Hematopoietic multipotent progenitor cell (in vitro differentiated cells): Measurements from ENCODE around the gene ZNF197. TPM values are rescaled to one million over a fixed set of nuclear protein-coding genes. Genes with fewer than 3 reads are reported as not detected.
"Not testable (repeated sequence)": the region's sequence is repeated elsewhere in the genome, so short reads cannot be mapped to it uniquely, and the experiment has no call there.

Experiments used
- DNase-seq, 3 donors: peaks; one replicate each; pipeline ENCODE4 v3.0.0-alpha.2; 2011 to 2015; ENCODE audit warnings: low read depth in 2 of 3, low spot score in 2 of 3
- total RNA-seq: library from RNA; depleted of rRNA; stranded (reverse); fragments of >200 nt; gene quantifications from one replicate; pipeline ENCODE4 v1.2.3, GENCODE V29; 2012

ZNF197 gene
- total RNA-seq, 1 donor, result 10.8 TPM

DNA sequence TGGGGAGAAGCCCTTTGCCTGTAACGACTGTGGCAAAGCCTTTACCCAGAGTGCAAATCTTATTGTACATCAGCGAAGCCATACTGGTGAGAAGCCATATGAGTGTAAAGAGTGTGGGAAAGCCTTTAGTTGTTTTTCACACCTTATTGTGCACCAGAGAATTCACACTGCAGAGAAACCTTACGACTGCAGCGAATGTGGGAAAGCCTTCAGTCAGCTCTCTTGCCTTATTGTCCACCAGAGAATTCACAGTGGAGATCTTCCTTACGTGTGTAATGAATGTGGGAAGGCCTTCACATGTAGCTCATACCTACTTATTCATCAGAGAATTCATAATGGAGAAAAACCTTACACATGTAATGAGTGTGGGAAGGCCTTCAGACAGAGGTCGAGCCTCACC lies 34.6 kb downstream of the ZNF197 start:
- no peak for DNase-seq

DNA sequence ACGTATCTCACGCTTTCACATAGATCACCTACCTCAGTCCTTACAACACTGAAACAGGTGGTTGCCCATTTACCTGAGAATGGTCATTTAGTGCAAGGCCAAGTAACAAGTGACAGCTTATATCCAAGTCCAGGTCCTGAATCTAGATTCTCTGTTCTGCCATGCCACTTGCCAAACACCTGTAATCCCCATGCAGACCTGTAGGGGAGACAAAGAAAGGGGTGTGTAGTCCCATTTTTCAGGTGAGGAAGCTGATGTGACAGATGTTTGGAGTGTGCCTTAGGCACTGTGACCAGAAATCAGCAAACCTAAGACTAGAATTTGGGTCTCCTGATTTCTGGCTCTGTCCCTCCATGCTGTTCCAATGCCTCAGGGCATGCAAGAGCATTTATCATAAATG lies 36.4 kb downstream of the ZNF197 start:
- DNase-seq, result no peak

DNA sequence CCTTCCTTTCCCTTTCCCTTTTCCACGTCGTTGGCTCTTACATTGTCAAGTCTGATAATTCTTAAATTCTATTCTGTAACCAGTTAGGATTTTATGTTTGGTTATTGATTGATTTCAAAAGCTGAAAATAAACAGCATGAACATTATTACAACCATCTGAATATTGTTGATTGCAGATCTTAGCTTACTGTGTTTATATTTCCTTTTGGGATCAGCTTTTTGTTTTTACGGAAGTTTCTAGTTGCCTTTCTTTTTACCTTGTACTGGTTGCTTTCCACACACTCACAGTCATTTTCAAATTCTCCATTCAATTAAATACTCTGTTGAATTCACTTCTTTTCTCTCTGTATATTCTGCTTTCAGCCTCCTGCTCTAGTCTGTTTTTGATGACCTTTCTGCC lies 40.3 kb downstream of the ZNF197 start:
- no peak for DNase-seq

DNA sequence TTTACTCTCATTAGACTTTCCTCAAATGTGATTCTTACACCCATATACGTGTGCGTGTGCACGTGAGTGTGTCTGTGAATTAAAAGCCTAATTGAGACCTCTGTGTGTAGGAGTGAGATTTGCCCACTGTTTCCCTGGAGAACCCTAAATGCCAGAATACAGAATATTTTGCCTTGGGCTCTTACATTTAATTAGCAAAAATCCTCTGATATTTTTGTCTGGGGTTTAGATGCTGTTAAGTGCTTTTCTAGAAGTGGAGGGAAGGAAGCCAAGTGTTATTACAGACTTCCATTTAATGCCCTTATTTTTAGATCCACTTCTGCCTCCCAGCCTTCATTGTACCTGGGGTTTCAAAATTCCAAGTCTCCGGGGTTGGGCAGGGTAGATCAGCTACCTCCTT lies 41.5 kb downstream of the ZNF197 start:
- no peak for DNase-seq

DNA sequence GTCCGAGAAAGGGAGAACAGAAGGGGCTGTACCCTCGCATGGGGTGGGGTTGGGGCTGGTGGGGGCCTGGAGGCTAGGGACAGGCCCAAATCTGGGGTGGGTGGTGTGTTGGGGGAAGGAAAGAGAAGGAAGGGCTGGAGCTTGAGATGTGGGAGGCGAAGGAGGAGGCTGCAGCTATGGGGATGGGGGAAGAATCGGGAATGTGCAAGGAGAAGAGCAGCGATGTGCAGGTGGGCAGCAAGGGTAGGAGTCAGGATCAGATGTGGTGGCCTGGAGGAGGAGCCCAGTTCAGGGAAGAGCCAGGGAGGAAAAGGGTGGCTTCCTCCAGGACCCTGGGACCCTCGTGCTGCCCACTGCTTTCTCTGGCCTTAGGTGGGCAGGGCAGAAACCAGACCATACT lies 44.9 kb downstream of the ZNF197 start:
- DNase-seq, result no peak

DNA sequence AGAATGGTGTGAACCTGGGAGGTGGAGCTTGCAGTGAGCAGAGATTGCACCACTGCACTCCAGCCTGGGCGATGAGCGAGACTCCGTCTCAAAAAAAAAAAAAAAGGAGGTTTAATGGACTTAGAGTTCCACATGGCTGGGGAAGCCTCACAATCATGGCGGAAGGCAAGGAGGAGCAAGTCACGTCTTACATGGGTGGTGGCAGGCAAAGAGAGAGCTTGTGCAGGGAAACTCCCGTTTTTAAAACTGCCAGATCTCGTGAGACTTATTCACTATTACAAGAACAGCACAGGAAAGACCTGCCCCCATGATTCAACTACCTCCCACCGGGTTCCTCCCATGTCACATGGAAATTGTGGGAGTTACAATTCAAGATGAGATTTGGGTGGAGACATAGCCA lies 48.6 kb downstream of the ZNF197 start:
- not testable (repeated sequence) for DNase-seq

DNA sequence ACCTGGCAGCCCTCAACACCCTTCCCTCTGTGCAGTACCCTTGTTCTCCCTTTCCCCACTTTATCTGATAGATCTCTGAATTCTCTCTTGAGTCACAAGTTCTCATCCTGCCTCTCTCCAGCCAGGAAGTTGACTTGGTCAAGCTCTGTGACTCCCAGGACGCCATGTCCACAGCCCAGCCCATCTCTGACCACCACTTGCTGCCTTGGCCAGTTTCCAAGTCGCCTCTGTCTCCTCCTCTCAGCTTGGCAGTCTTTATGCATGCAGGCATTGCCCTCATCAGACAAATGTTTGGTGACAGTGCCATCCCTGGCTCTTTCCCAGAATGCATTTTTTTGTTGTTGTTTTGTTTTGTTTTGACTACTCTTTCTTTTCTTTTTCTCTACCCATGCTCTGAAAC lies 49.4 kb downstream of the ZNF197 start:
- DNase-seq, result no peak

DNA sequence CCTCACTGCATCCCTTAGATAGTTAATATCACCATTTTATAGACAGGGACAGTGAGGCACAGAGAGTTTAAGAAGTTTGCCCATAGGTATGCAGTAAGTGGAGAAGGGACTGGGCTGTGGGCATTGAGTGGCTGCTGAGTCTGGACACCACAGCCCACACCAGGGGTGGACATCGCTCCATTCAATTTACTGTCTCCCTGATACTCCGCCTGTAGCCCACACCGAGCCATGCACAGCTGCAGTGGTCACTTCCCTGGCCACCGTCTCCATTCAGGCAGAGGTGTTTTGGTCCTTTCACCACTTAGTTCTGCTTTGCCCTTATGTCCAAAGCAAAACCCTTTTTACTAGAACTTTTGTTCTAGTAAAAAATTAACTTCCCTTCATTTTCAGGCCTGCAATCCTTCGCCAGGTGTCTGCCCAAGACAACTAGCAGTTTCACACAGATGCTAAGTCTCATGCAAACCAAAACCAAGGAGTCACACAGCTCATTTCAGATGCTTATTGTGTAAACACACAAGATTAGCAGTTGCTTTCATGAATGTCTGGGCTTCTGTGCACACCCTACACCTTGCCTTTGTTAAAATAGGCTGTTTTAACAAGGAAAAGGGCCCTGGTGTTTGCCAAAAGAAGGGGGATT lies 53.8 kb downstream of the ZNF197 start:
- no peak for DNase-seq

DNA sequence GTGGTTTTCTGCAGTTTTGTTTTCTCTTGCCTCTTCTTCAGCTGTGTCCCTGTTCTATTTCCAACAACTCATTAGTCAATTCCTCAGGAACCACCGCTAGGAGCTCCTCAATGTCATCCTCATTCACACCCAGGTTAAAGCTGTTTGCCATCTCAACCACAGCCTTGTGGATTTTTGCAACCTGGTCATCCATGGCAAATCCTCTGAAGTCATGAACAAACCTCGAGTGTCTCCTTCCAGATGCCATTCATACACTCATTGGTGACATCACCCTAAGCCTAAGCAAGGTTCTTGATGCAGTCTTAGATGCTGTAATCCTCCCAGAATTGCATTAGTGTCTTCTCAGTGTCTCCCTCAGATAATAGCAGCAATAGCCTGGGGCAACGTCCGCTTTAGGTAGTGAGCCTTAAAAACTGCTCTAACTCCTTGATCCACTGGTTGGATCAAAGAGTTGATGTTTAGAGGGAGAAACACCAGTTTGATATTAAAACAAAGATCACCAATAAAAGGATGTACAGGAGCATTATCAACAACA lies 56.2 kb downstream of the ZNF197 start:
- DNase-seq, result no peak

DNA sequence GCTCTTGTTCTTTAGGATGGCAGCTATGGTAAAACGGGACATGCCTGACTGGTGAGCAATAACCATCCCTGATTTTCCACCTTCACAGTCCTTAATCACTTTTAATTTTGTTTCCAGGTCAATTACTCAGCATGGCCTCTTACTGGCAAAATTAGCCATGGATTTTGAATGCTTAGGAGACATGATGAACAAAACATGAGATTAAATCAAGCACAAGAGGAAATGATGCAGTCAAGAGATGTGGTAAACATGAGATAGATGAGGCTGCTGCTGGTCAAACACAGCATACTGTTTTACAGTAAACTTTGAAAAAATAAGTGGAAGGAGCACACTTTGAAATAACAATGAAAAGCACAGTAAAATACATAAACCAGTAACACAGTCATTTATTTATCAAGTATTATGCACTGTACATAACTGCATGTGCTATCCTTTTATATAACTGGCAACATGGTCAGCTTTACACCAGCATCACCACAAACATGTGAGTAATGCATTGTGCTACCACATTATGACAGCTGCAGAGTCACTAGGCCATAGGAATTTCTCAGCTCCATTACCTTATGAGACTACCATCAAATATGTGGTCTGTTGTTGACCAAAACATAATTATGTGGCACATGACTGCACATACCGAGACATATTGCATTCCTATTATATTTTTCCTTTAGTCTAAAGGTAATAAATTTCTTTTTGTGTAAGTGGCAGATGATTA lies 57.5 kb downstream of the ZNF197 start:
- DNase-seq, result no peak

DNA sequence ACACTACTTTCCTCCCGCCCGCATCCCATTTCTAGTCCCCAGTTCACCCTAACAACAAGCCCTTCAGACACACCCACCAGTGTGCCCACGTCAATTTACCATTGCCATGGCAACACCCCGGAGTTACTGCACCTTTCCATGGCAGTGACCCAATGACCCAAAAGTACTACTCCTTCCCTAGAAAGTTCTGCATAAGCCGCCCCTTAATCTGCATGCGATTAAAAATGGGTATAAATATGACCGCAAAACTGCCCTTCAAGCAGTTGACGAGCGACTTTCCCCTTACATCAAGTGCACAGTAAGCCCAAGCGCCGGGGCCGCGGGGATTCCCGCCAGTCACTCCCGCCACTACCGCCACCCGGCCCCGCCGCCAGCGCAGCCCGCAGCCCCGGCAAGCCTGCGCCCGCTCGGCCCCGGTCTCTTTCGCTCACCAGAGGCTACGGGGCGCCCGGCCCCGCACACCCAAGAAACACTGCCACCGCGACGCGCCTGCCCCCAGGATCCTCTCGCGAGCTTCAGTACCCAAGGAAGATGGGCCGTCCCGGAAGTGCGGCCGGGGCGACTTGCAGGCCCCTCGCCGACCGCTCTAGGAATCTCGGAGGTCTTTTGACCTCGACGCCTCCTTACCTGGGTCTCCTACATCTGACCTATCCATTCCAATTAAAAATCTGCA lies 60.4 kb downstream of the ZNF197 start:
- peak; percentile 6 to 86 (median 77) for DNase-seq

DNA sequence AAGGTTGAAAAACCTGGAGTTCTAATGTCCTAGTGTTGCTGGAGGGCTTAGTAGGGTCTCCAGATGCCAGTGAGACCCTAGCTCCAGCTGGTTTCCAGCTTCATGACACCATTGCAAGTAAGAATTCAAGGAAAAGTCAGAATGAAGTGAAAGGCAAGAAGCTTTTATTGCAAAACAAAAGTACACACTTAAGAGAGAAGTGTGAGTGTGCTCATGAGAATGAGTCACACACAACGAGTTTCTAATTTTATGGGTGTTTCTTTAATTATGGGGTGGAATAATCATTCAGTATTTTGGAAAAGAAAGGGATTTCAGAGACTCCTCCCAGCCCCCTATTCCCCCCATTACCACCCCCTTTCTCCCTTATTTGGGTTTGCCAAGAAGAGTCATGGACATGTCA lies 63.1 kb downstream of the ZNF197 start:
- DNase-seq, result no peak

Other genes with a start within 250 kb of the ZNF197 start
- 10.5 TPM for gene ZNF445, start 147.4 kb upstream of the ZNF197 start, total RNA-seq
- 15.6 TPM for gene ZKSCAN7, start 69.8 kb upstream of the ZNF197 start, total RNA-seq
- gene ZNF660, start 40.1 kb upstream of the ZNF197 start, total RNA-seq, result 4.8 TPM
- gene ZNF35, start 23.7 kb downstream of the ZNF197 start, total RNA-seq, result 4.8 TPM
- gene ZNF502, start 87.6 kb downstream of the ZNF197 start, total RNA-seq, result 1.3 TPM
- gene ZNF501, start 104.6 kb downstream of the ZNF197 start, total RNA-seq, result 3.5 TPM
- 16.2 TPM for gene KIAA1143, start 136.6 kb downstream of the ZNF197 start, total RNA-seq
- gene KIF15, start 136.8 kb downstream of the ZNF197 start, total RNA-seq, result 1.1 TPM
- gene TMEM42, start 236.9 kb downstream of the ZNF197 start, total RNA-seq, result 27.5 TPM
- not detected for gene TGM4, start 249.6 kb downstream of the ZNF197 start, total RNA-seq